Ramos (cell line): ENCODE results near the gene CD200.

ENCODE experiments used
- in situ Hi-C: fragments of 300-500 bp; cut with MboI; formaldehyde crosslinking; loops from one replicate; pipeline ENCODE4 v1.14.3; 2022; ENCODE audit warnings: low sequenced_read_pairs; ENCODE audit not compliant: unreplicated experiment

Gene CD200, protein sequence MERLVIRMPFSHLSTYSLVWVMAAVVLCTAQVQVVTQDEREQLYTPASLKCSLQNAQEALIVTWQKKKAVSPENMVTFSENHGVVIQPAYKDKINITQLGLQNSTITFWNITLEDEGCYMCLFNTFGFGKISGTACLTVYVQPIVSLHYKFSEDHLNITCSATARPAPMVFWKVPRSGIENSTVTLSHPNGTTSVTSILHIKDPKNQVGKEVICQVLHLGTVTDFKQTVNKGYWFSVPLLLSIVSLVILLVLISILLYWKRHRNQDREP

DNA sequence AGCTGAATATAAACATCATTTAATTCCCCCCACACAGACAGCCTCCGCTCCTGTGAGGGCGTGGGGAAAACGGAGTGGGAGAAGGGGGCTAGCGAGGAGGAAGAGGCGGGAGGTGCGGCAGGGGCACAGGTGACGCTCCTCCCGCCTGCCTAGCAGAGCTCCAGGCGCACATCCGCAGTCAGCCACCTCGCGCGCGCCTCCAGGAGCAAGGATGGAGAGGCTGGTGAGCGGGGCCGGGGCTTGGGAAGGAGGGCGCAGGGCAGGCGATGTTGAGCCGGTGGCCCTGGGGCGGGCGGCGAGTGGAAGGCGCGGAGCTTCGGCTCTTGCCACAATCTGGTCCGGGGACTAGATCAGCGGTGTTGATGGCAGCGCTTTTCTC, at the start of gene CD200:
TSS of gene CD200 (plus strand) at position 155 of the 379 bp plus-strand sequence. CDS start at position 212, 57 bp downstream.
- in situ Hi-C loops, result no loop called here

GRCh38 chr3:112289011-112289410, 43.9 kb upstream of the CD200 start:
- in situ Hi-C loops, result loop anchor here (25.0 kb wide), 2 partner anchors 177 to 223 kb away; no protein-coding TSS in a partner anchor

GRCh38 chr3:112293368-112294321, 39.3 kb upstream of the CD200 start, which contains the start of gene SLC9C1:
Gene SLC9C1, minus strand, starts transcription at chr3:112294216. Its CDS starts 7,425 bp downstream, at chr3:112286791.
- in situ Hi-C loops, result loop anchor here (25.0 kb wide), 2 partner anchors 181 to 219 kb away; no protein-coding TSS in a partner anchor

DNA sequence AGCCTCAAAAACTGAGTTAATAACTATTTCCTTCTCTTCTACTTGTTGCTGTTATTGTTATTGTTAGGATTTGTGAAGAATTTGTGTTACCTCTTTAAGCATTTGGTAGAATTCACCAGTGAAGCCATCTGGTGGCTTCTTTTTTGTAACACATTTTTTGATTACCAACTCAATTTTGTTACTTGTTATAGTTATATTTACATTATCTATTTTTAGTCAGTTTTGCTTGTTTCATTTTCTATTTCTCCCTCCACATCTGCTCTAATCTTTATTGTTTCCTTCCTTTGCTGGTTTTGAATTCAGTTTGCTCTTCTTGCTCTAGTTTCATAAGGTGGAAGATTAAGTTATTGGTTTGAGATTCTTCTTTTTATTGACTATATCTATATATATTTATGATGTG, 35.2 kb upstream of the CD200 start:
- in situ Hi-C loops, result loop anchor here (25.0 kb wide), 2 partner anchors 185 to 215 kb away; no protein-coding TSS in a partner anchor

- in situ Hi-C loops, result loop anchor here (25.0 kb wide), 2 partner anchors 186 to 214 kb away; no protein-coding TSS in a partner anchor
These were observed 34.2 kb upstream of the CD200 start for GRCh38 chr3:112298781-112299180.

DNA sequence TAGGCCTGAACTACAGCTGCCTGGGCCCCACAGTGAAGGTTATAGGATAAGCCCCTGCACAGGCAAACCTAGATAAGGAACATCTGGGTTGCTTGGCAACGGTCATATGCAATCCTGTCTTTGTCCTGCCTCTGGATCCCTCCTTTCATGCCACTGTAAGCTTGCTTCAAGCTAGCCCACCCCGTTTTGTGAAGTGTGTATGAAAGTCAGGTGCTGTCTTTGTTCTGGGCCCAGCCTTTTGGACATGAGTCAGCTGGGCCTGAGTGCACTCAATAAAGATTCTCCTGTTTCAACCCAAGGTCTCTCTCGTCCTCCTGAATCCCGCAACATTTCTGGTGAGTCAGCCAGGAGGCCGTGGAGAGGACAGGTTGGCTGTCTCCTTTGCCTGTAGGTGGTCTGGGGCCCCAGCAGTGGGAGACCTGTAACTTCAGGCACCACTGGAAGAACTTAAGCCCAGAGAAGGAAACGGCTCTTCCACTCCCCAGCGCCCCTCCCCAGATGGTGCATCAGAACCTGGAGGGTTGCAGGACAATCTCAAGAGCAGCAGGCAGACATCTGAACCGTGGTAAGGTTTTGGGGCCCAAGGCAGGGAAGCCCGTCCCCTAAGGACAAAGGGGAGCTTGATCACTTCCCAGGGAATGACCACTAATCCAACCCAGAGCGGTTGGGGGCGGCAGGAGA, 30.7 kb upstream of the CD200 start:
- in situ Hi-C loops, result no loop called here

DNA sequence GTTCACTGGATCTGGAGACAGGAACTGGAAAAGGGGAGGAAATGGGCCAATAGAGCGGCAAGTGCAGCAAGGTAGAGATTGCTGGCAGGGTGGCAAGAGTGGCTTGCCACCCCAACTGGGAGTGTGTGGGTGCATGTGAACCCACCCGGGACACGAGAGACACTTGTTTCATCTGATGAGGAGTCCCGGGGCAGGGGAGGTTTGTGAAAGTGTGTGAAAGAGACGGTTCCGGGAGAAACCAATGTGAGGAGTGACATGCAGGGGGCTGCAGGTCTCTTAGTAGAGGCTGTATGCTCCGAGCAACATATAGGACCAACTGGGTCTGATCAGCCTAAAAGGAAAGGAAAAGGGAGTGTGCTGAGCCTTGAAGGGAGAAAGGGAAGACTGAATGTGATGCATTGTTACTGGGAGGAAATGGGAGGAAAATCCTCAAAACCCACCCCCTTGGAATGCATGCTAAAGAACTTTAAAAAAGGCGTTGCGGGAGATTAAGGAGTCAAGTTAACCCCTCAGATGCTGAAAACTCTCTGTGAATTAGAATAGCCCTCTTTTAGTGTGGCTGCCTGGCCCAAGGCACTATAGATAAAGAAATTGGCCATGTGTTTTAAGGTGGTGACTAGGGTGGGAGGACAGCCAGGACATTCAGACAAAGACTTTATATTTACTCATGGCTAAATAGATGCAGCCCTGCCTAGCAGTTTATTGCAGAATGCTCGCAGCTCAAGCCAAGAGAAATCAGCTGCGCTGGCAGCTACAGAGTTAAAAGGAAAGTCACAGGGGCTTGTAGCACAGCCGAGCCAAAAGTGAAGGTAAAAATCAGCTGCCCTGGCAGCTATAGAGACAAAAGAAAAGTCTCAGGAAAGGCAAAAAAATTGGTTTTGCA, 29.8 kb upstream of the CD200 start:
- in situ Hi-C loops, result no loop called here

DNA sequence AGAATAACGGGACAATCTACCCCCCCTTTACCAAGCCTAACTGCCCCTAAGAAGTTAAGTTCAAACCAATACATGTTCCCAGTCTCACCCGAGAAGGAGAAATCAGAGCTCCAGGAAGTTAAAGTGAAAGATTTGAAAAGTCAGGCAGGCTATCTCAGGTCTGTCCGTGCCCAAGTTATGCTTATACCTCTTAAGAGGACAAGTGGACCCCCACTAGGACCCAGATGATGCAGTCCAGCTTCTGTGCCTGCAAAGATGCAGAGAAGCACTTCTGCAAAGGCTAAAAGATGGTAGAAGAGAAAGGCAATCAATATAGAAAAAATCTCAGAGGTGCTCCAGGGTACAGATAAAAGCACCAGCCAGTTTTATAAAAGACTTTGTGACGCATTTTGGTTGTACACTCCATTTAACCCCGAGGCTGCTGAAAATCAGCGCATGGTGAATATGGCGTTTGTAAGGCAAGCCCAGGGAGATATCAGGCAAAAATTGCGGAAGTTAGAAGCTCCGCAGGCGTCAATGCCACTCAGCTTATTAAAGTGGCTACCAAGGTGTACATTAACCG, 29.1 kb upstream of the CD200 start:
- in situ Hi-C loops, result no loop called here

GRCh38 chr3:112304611-112305010, 28.3 kb upstream of the CD200 start:
- in situ Hi-C loops, result no loop called here

GRCh38 chr3:112306825-112307224, 26.1 kb upstream of the CD200 start:
- in situ Hi-C loops, result no loop called here

DNA sequence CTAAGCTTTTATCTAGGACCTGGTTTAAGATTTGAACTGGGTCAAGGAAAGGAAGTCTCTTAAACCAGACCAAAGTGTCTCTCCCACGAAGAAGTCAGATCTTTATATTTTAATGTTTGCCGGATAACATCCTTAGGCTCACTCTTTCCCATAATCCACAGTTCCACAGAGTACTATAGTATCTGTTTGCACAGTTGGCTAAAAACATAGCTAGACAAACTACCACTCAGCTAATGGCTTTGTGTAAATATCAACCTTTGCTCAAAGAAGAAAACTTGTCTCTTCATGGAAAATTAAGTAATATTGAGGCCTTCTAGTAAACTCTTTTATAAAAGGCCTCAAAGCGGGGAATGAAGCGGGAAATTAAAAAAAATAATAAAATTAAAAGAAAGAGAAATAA, 25.4 kb upstream of the CD200 start:
- in situ Hi-C loops, result no loop called here

GRCh38 chr3:112308151-112308911, 24.6 kb upstream of the CD200 start:
- in situ Hi-C loops, result no loop called here

DNA sequence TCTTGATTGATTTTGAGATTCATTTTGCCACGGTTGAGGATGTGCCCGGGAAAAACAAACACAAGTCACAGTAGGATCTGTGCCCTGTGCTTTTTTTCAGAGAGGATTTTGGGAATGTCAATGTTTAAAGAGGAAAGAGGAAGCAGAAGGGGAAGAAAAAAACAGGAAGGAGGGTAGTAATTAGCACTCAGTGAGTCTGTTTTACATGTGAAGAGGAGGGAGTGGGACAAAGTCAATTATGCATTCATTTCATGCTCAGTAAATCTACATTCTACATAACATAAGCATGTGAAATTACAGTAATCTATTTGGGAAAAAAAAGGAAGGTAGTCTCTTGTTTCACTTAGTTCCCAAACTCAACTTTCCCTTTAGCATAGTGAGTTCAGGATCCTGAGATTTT, 18.3 kb upstream of the CD200 start:
- in situ Hi-C loops, result no loop called here

DNA sequence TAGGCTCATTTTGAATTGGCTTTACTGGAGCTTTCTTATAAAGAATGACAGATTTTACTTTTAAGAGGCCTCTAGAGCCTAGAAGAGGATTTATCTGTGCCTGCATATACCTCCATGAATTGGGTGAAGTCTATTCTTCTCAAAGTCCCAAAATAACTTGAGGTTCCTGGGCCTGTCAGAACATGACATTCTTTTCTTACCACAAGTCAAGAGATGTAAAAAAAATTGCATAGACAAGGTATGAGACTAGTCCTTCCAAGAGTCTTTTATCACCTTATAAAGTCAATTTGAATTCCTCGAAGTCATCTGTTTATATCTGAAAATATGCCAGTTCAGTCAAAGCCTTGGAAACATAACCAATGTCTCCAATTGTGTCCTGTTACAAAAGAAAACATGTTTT, 17.2 kb upstream of the CD200 start:
- in situ Hi-C loops, result no loop called here

DNA sequence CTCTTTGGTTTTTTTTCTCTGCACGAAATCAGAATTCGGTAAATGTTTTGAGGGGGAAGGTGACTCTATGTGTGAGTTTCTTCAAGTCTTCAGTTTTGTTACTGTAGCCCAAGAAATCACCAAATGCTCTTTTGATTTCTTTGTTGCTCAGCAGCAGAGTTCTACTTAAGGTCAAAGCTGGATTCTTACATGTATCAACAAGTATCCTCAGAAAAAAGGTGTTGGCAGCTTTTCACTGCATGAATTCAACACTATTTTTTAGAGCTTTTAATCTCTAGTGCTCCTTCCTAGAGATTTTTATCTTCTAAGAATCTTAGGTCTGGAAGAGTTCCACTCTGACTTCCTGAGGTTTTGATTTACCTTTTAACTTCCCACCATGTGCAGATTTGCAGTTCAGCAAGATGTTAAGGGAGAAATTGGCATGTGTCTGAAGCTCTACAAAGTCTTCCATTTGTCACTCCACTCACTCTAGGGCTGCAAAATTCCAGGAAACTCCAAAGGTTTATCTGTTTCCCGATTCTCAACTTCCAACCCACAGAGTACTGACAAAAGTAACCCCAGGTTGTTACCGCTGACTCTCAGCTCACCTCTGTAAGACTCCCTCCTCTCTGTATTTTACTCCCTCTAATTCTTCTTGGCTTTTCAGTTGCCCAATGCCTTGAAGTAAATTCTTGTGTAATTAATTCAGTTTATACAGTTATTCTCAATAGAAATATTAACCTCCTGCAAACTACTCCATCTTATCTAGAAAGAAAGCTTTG, 13.3 kb upstream of the CD200 start:
- in situ Hi-C loops, result no loop called here

DNA sequence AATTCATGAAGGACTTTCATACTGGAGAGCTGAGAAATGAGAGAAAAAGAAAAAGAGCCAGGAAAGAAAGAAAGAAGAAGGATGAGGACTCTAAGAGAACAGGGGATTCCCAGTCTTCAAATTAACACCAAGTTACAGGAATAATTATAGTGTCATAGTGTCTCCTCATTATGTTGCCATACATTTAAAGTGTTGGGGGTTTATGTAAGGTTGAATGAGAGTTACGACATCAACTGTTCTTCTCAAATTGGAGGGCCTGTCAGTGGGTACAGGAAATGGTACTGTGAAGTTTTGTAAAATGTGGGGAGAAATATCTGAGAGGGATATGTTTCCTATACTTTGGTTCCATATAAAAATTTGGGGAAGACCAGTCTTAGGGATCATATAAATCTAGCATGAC, 12.3 kb upstream of the CD200 start:
- in situ Hi-C loops, result no loop called here

GRCh38 chr3:112321867-112322652, 10.9 kb upstream of the CD200 start:
- in situ Hi-C loops, result no loop called here
